Midbrain (tissue), 1 donor: Measurements from ENCODE around the gene ST3GAL3.

ENCODE experiments used
- DNase-seq: peaks from one replicate; lab custom pipeline; 2025; lab: John Stamatoyannopoulos, UW

ST3GAL3 gene

DNA sequence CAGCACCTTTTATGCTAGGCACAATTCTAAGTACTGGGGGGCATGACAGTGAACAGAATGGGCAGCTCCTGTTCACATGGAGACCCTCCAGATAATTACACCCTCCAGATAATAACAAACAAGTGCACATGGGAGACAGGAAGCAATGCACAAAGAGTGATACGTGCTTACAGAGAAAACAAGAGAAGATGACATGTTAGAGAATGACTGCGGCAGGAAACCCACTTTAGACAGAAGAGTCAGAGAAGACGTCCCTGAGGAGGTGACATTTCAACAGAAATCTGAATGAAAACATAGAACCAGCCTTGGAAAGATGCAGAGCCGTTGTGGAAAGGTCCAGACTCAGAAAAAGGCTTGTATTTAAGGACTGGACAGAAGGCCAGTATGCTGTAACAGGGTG, 171.5 kb downstream of the ST3GAL3 start:
- no peak for DNase-seq

DNA sequence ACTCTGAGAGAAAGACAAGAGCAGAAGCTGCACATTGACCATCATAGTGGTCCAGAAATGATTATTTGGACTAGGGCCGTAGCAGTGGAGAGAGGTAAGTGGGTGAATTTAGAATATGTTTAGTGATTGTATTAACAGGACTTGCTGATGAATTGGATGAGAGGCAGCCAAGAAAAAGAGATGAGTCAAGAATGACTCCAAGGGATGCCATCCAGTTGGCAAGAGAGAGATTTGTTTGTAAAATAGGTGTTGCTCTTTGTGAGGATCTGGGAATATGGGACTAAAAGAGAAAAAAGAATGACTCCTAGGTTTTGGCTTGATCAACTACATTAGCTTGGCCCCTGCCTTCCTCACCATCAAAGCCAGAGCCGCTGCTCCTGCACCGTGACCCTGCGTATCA, 172.1 kb downstream of the ST3GAL3 start:
- DNase-seq: no peak

DNA sequence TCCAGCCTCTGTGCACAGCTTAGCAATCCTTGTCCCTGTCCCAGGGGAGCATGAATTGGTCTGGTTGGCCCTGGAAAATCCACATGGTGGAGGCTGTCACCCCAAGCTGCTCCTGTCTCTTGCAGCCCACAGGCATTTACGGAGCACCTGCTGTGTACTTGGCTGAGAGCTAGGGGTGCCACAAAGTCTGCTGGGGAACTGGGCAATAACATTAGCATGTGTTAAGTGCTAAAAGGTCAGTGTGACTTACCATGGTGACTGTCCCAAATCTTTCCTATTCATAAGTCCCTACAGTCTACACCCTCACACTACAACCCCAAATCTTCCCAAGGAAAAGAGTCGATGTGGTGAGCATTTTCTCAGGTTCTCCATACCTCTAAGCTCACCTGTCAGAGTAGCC, 172.7 kb downstream of the ST3GAL3 start:
- DNase-seq: no peak

DNA sequence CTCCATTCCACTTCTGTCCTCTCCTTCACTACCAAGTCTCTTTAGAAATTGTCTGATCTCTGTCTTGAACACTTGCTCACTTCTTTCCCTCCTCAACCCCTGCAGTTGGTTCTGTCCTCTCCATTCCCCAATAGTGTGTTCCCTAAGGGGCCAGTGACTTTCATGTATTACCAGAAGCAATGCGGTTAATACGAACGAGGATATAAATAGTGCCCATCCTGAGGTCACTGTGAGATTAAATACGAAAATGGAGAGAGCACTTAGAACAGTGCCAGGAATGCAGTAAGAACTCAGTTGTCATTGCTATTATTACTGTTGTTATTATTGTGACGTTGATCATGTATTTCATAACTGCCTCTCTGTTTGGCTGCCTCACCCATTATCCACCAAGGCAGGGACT, 173.3 kb downstream of the ST3GAL3 start:
- no peak for DNase-seq

DNA sequence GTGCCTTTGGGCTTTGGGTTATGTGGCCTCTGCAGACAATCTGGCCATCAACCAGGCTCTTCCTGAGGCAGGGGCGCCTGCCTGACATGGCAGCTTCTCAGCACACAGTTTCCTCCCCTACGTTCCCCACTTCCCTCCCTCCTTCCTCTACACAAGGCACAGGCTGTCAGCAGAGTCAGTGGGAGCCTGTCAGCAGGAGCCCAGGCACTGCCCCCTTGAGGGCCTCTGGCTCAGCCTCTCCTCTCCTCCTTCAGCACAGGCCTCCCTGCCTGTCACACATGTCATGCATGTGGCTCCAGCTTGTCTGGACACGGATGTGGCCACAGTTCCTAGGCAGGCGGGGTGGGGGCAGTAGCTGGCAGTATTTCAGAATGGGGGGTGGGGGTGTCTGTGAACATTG, 174.1 kb downstream of the ST3GAL3 start:
- DNase-seq: no peak

DNA sequence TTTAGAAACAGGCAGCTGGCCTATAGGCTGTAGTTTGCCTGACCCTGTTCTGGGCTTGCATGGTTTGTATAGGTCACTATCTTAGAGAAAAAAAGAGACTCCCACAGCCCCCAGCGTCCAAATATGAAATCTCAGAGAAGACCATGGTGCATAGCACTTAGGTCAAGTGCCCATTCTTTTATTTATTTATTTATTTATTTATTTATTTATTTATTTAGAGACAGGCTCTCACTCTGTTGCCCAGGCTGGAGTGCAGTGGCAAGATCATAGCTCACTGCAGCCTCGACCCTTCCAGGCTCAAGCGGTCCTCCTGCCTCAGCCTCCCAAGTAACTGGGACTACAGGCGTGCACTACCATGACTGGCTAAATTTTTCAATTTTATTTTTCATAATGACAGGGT, 175.4 kb downstream of the ST3GAL3 start:
- DNase-seq: no peak

DNA sequence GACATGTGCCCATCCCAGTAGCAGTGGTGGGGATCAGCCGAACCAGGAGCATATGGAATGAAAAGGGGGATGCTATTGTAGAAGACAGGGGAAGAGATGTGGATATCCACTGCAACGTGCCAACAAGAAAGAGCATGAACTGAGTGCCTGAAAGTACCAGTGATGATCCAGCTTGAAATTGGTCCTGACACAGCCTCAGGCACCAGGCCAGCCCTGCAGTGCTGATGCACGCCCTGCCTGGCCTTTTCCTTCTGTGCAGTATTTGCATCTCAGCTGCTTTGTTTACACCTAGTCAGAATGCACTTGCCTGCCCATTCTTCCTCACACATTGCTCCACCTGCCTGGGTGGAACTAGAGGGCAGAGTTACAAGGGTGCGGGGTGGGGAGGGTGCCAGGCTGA, 176.0 kb downstream of the ST3GAL3 start:
- DNase-seq: no peak

DNA sequence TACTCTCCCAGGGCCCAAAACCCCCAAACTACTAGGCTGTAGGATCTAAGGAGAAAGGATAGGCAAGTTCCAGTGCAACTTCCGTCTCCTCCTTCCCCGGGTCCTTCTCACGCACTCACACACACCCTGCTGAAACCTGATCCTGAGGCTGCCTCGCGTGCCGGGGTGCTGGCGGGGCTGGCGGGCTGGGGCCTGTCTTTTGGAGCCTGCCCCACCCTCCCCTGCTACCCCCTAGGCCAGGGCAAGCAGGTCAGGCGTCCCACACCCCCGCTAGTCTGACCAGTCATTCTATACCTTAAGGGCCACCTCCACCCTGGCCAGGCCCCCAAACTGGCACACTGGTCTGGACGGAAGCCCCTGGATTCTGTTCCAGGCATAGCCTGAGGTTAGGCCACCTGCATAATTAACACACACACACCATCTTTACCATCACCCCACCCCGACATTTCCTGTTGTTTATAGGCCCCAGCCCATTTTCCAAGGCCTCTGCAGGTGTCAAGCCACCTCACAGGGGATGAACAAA, 178.0 kb downstream of the ST3GAL3 start:
- no peak for DNase-seq

DNA sequence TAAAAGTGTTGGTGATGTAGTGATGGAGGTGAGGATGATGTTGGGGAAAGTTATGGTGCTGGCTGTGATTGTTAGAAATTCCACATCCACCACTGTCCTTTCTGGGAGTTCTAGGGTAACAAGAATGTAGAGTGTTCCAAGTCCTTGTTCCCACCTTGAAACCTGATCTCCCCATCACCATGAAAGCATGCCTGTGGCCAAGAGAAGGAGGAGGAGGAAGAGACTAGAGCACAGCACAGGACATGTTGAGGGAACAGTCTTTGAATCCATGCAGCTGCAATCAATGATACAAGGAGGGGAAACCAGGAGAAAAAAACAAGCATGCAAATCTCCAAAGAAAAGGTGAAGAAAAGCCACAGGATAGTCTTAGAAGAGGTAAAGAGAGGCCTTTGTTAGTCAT, 180.4 kb downstream of the ST3GAL3 start:
- no peak for DNase-seq

DNA sequence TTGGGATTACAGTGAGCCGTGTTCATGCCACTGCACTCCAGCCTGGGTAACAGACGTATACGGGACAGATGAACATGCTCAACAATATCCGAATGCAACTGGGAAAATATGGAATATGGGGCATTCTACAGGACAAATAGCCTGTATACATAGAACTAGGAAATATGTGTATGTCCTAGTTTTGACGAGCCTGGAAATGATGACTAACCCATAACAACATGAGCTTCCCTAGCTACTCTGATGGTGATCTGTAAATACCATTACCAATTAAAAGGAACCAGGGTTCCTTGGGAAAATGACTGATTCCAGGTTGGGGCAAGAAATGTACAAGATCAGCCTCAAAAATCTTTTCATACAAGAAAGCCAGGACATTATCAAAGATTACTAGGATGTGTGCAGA, 183.5 kb downstream of the ST3GAL3 start:
- no peak for DNase-seq

DNA sequence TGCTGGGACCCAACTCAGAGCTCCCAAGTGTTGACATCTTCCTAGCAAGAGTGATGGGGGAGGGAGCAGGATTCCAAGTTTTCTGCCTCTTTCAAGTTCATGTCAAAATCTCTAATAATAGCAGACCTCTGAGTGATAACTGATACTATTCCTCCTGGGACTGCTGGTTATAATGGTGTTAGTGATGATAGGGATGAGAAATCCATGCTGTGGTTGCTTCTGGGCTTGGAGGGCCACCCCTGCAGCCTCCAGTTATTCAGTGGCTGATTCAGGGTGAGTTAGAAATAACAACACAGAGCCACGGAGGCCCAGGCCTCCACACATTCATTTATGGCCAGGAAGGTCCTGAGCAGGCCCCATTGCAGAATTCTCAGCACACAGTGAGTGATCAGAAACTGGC, 185.7 kb downstream of the ST3GAL3 start:
- no peak for DNase-seq

DNA sequence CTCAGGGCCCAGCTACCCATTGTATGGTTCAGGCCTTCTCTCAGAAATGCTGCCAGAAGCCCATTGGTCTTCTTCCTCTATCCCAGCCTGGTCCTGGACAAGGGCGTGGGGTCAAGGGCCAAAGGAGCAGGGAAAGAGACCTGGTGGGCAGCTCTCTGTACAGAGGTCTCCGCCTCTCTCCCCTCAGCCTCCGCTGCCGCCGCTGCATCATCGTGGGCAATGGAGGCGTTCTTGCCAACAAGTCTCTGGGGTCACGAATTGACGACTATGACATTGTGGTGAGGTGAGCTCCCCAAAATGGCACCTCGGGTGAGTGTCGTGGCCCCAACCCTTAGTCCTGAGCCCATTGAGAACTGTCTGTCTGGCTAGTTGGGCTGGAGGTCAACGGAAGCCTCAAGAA, 191.6 kb downstream of the ST3GAL3 start:
- DNase-seq: no peak

DNA sequence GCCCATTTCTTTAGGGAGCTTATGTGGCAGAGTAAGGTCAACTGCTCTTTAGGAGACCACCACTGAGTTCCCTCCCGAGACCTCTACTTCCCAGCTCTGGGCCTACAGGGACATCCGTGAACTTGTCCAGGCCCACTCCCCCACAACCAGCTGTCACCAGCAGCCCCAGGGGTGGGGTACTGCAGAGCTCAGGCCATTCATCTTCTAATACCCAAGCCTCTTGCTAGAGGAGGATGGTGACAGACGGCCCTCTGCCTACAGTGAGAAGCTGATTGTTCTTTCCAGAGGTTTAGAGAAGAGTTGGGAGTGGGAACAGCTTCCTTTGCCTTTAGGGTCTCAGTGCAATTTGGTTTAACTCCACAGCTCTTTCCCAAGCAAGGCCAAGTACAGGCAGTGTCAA, 193.1 kb downstream of the ST3GAL3 start:
- no peak for DNase-seq

DNA sequence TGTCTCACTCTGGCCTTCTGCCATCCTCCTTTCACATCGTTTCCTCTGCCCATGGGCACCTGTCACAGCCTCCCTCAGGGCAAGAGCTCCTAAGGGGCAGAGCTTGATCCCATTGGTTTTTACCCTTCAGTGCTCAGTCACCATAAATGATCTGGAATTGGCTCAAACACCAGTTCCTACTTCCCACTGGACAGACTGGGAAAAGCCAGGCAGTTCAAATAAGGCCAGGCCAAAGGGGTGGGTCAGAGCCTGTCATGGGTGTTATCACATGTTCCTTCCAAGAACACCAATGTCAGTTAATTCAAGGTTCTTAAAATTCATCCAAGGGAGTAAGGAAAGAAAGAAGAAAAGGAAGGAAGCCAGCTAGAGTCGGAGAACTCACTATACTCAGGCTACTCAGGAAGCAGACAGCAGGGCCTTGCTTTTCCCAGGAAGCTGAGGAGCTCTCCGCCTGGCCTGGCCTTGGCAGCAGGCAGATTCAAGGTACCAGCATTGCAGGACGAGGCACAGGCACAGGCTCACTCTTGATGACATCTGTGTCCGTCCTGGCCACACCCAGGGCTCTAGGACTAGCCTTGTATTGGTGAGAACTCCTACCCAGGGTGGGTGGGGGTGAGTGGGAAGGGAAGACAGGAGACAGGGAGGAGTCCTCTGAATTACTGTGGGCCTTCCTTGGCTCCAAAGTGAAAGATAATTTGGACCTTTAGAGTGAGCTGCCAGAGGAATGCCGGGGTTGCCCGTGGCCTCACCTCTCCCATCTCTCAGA, 194.0 kb downstream of the ST3GAL3 start:
- no peak for DNase-seq

DNA sequence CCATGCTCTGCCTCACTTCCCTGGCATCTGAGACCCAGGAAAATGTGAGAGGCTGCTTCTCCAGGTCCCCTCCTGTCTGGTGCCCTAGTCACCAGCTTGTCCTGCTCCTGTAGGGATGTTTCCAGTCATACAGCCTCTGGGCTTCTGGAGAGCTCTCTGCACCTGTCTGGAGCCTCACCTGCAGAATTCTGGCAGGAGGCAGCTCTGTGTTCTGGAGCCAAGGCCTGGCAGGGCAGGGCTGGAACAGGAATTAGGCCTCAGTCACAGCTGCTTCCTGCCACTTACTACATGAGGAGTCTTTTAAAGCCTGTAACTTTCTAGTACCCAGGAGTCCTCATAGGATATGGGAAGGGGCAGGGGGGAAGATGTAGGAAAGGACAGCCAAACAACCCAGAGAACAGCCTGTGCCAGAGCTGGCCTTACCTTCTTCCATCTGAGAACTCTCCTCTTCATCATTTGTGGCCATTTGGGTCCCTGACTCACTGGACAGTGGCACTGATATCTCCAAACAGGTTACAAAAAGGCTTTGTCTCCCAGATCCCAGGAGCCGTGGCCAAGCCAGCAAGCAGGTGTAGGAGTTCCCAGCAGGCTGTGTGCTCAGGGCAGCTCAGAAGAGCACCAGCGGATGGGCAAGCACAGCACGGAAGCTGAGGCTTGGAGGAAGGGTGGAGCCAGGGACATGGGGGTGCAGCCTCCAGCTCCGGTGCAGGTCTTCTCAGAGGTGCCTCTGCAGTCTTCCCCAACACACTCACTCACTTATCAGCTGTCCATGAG, 194.9 kb downstream of the ST3GAL3 start:
- no peak for DNase-seq

DNA sequence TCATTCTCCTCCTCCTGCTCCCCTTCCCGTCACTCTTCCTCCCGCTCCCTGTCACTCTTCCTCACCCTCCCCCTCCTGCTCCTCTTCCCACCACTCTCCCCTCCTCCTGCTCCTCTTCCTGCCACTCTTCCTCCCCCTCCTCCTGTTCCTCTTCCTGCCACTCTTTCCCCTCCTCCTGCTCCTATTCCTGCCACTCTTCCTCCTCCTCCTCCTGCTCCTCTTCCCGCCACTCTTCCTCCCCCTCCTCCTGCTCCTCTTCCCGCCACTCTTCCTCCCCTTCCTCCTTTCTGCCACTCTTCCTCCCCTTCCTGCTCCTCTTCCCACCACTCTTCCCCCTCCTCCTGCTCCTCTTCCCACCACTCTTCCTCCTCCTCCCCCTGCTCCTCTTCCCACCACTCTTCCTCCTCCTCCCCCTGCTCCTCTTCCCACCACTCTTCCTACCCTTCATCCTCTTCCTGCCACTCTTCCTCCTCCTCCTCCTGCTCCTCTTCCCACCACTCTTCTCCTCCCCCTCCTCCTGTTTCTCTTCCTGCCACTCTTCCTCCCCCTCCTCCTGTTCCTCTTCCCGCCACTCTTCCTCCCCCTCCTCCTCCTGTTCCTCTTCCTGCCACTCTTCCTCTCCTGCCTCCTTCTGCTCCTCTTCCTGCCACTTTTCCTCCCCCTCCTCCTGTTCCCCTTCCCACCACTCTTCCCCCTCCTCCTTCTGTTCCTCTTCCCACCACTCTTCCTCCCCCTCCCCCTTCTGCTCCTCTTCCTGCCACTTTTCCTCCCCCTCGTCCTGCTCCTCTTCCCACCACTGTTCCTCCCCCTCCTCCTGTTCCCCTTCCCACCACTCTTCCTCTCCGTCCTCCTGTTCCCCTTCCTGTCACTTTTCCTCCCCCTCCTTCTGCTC, 197.6 kb downstream of the ST3GAL3 start:
- DNase-seq: no peak

DNA sequence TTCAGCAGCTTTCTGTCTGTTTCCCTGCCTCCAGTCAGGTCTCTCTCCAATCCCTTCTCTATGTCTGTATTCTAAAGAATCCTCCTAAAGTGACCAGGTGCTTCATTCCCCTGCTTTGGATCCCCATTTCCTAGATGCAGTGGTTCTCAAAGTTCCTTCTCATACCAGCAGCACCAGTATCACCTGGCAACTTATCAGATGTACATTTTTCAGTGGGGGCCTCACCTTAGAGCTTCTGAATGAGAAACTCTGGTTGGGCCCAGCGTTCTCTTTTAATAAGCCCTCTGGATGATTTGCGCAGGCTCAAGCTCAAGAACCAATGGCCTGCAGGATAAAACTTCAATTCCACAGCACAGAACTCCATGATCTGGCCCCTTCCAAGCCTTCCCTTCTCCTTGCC, 200.9 kb downstream of the ST3GAL3 start:
- DNase-seq: no peak

DNA sequence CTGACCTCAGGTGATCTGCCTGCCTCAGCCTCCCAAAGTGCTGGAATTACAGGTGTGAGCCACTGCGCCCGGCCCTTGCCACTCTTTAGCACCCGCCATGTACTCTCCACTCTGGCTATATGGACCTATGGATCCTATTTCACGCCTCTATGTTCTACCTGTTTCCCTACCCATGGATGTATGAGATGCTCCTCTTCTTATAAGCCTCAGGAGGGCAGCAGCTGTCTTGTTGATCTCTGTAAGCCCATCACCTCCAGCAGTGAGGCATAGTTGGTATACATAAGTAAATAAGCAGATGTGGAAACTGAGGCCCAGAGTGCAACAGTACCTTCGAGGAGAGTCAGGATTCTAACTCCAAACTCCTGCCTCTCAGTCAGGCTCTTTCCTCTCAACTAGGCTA, 201.5 kb downstream of the ST3GAL3 start:
- no peak for DNase-seq

DNA sequence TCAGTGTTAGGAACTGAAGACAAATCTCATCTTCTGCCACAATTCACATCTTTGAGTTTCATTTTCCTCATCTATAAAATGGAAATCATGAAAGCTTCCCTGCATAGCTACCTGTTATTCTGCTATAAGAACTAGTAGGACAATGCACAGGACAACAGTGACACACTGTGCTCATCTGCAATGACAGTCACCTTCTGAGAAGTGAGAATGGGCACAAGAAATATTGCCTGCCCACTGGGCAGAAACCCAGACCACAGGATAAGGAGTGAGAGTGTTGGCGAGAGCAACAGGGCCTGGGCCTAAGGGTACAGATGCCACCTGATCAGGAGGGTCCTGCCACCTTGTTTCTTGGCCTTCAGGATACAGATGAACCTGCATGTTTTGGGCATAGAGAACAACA, 203.0 kb downstream of the ST3GAL3 start:
- no peak for DNase-seq

DNA sequence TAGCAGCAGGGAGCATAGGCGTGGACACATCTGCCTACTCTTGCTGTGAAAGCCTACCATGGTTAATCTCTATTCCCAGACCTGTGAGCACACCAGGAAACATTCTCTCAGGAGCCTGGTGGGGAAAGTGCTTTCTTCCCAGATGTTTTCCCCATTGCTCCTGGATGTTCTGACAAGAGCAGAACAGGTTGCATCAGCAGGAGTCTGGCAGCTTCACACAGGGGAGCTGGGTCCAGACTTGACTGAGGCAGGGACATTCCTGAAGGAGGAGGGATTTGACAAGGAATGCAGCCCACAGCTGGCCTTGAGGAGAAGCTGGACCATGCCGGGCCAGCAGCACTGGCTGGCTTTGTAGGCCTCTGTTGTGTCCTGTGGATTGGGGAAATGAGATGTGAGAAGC, 205.3 kb downstream of the ST3GAL3 start:
- DNase-seq: no peak

DNA sequence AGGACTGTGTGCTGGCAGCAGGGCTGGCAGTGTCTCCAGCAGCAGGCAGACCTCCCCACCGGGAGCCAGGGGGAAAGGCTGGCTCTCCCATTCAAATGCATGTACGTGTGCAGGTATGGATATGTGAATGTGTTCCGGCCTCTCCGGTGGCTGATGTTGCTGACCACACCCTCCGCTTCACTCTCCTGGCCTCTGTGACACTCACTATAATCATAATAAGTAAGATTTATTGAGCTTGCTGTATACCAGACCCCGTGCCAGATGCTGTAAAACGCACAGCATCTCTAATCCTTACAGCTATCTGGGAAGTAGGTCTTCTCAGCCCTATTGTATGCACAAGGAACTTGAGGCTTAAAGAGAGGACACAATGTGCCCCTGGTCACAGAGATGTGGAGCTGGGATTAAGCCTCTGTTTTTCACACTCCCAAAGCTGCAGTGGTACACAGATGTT, 205.7 kb downstream of the ST3GAL3 start:
- DNase-seq: no peak

DNA sequence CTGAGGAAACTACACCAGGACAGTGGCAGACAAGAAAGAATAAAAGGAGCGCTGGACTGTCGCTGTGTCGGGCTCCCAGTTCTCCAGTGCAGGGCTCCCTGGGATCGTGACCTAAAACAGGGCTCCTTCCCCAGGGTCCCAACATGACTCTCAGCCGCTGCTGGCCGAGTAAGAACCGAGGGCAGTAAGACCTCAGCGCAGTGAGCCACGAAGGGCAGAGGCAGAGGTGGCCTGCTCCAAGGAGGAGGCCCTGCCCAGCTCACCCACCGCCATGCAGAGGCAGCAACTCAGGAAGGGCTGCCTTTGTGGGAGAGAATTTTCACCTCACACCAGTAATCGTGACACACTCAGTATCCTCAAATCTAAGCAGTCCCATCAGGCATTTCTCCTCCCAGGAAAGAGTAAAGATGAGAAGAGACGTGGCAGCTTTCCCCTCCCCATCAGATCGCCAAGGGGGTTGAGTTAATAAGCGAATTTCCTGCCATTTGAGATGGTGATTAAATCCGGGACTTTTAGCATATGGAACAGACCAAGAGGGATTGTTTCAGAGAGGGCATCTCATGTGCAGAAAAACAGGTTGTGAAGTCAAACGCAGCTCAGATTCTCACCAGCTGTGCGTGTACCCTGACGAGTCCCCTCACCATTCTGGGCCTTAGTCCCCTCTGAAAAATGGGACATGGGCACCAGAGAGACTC, 206.5 kb downstream of the ST3GAL3 start:
- no peak for DNase-seq
